Activated CD4-positive, alpha-beta T cell treated with anti-CD3 and anti-CD28 coated beads for 36 hours (primary cell): ENCODE results near the gene SHC3. TPM values are rescaled to one million over a fixed set of nuclear protein-coding genes. Genes with fewer than 3 reads are reported as not detected.

Experiments
- ATAC-seq: fragments of 200-7000 bp; cut with Tn5 transposase; one replicate; pipeline ENCODE4 v1.10.0; 2021; ENCODE audit warnings: mild to moderate bottlenecking, moderate library complexity
- CTCF ChIA-PET: fragments of 350-600 bp; sonication (Branson Sonifier 250); formaldehyde crosslinking; loops from one replicate; lab custom pipeline; 2021; ENCODE audit warnings: antibody characterized with exemption; lab: Charles Lee
- POLR2A ChIA-PET: fragments of 350-600 bp; sonication (Branson Sonifier 250); formaldehyde crosslinking; loops from one replicate; lab custom pipeline; 2021; ENCODE audit warnings: antibody characterized with exemption, inconsistent platforms; lab: Charles Lee
- DNase-seq: peaks from one replicate; pipeline ENCODE4 v3.0.0-alpha.2; 2020
- H3K27ac Mint-ChIP-seq: one replicate; pipeline ENCODE4 v1.8.0; 2021; ENCODE audit warnings: mixed read lengths
- H3K27me3 Mint-ChIP-seq: one replicate; pipeline ENCODE4 v1.8.0; 2021; ENCODE audit warnings: mixed read lengths
- H3K36me3 Mint-ChIP-seq: one replicate; pipeline ENCODE4 v1.8.0; 2021; ENCODE audit warnings: low read depth, mixed read lengths
- H3K4me1 Mint-ChIP-seq: one replicate; pipeline ENCODE4 v1.8.0; 2021; ENCODE audit warnings: mixed read lengths
- H3K4me3 Mint-ChIP-seq: one replicate; pipeline ENCODE4 v1.8.0; 2021; ENCODE audit warnings: mild to moderate bottlenecking, moderate library complexity, mixed read lengths
- H3K9me3 Mint-ChIP-seq: one replicate; pipeline ENCODE4 v1.8.0; 2021; ENCODE audit warnings: low read depth, mixed read lengths
- intact Hi-C, 2 experiments: fragments of 100-400 bp; cut with DNase I in 1 of 2; cut with micrococcal nuclease in 1 of 2; formaldehyde crosslinking; loops; one replicate each; pipeline versions ENCODE4 v1.14.2 to v1.15.1; 2022 to 2024; cut with DNase I, micrococcal nuclease
- total RNA-seq, 2 experiments: library from RNA; stranded (reverse); gene quantifications; one replicate each; pipeline ENCODE4 v1.2.3, GENCODE V29; 2021

SHC3 gene
- total RNA-seq, 2 experiments from 2014 or later = not detected

- Mint-ChIP-seq H3K27me3 (peaks cover 28% of the 10 kb centered on the region), H3K4me1 (peaks cover 16% of the 10 kb centered on the region), H3K36me3 (no peaks in the 10 kb centered on the region), H3K9me3 (no peaks in the 10 kb centered on the region), H3K27ac (no peak overlapping the region), H3K4me3 (no peak overlapping the region)
- ChIA-PET POLR2A (no interaction called here), CTCF (no interaction called here)
- no peak for DNase-seq
- intact Hi-C loops = loop anchor here (5.0 to 10.0 kb wide), 4 partner anchors 128 to 675 kb away; no protein-coding TSS in a partner anchor
- ATAC-seq = no peak
Measured at GRCh38 chr9:89149726-89150125, 28.9 kb downstream of the SHC3 start.

GRCh38 chr9:89145097-89145496 lies 33.5 kb downstream of the SHC3 start:
- H3K4me3 Mint-ChIP-seq = no peak overlapping the region
- ATAC-seq (no peak), DNase-seq (no peak)
- intact Hi-C loops = no loop called here
- no peaks in the 10 kb centered on the region for H3K4me1 Mint-ChIP-seq
- POLR2A ChIA-PET = no interaction called here
- no peak overlapping the region for H3K27ac Mint-ChIP-seq
- CTCF ChIA-PET = no interaction called here
- H3K27me3 Mint-ChIP-seq = peaks cover 18% of the 10 kb centered on the region
- no peaks in the 10 kb centered on the region for H3K9me3 Mint-ChIP-seq
- H3K36me3 Mint-ChIP-seq = no peaks in the 10 kb centered on the region

DNA sequence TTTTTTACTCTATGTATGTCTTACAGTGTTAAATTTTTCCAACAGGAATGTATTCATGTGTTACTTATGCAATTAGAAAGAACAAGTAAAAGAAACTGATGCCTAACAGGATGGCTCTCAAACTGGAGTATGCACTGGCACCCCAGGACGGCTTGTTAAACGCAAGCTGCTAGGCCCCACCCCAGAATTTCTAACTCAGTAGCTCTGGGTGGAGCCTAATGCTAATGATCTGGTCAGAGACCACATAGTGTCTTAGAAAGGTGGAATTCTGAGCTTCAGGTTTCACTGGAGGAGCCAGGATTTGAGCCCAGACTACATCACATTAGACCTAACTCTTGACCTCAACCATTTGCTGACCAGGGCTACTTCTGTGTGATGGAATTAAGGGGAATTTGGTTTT lies 34.4 kb downstream of the SHC3 start:
- intact Hi-C loops = no loop called here
- ChIA-PET CTCF (no interaction called here), POLR2A (no interaction called here)
- ATAC-seq = no peak
- Mint-ChIP-seq H3K4me1 (no peaks in the 10 kb centered on the region), H3K27me3 (peaks cover 16% of the 10 kb centered on the region), H3K36me3 (no peaks in the 10 kb centered on the region), H3K9me3 (no peaks in the 10 kb centered on the region), H3K4me3 (no peak overlapping the region), H3K27ac (no peak overlapping the region)
- DNase-seq = no peak

- no peaks in the 10 kb centered on the region for H3K36me3 Mint-ChIP-seq
- H3K27me3 Mint-ChIP-seq = peaks cover 16% of the 10 kb centered on the region
- intact Hi-C loops = no loop called here
- ATAC-seq (no peak), DNase-seq (no peak)
- CTCF ChIA-PET = no interaction called here
- no peak overlapping the region for H3K4me3 Mint-ChIP-seq
- no peaks in the 10 kb centered on the region for H3K9me3 Mint-ChIP-seq
- POLR2A ChIA-PET = no interaction called here
- no peaks in the 10 kb centered on the region for H3K4me1 Mint-ChIP-seq
- no peak overlapping the region for H3K27ac Mint-ChIP-seq
Measured at GRCh38 chr9:89143266-89143665, 35.4 kb downstream of the SHC3 start.

DNA sequence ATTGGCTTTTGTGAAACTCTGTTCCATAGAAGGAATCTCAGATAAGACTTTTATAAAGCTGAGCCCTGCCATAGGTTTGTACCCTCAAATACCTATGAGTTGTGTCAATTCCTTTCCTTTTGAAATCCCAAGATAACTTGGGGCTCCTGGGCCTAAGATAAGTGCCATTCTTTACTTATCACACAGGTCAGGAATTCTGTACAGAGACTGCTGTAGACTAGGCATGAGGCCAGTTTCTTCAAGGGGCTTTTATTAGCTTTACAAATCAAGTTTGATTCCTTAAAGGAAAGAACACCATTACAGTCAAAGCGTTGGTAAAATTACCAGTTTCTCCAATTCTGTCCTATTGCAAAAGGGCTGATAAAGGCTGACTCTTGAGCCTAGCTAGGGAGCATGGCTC lies 39.2 kb downstream of the SHC3 start:
- peaks cover 12% of the 10 kb centered on the region for H3K27me3 Mint-ChIP-seq
- peaks cover 5% of the 10 kb centered on the region for H3K9me3 Mint-ChIP-seq
- no peak overlapping the region for H3K27ac Mint-ChIP-seq
- H3K4me1 Mint-ChIP-seq = peaks cover 8% of the 10 kb centered on the region
- ATAC-seq (no peak), DNase-seq (no peak)
- POLR2A ChIA-PET = no interaction called here
- CTCF ChIA-PET = interaction anchor here (1.0 kb wide), 1 partner anchor 139 kb away, joined by 3 read pairs; no protein-coding TSS in a partner anchor
- H3K4me3 Mint-ChIP-seq = no peak overlapping the region
- intact Hi-C loops = loop anchor here in 1 of 2 experiments (2.0 kb wide), 1 partner anchor 13 kb away; no protein-coding TSS in a partner anchor
- no peaks in the 10 kb centered on the region for H3K36me3 Mint-ChIP-seq

DNA sequence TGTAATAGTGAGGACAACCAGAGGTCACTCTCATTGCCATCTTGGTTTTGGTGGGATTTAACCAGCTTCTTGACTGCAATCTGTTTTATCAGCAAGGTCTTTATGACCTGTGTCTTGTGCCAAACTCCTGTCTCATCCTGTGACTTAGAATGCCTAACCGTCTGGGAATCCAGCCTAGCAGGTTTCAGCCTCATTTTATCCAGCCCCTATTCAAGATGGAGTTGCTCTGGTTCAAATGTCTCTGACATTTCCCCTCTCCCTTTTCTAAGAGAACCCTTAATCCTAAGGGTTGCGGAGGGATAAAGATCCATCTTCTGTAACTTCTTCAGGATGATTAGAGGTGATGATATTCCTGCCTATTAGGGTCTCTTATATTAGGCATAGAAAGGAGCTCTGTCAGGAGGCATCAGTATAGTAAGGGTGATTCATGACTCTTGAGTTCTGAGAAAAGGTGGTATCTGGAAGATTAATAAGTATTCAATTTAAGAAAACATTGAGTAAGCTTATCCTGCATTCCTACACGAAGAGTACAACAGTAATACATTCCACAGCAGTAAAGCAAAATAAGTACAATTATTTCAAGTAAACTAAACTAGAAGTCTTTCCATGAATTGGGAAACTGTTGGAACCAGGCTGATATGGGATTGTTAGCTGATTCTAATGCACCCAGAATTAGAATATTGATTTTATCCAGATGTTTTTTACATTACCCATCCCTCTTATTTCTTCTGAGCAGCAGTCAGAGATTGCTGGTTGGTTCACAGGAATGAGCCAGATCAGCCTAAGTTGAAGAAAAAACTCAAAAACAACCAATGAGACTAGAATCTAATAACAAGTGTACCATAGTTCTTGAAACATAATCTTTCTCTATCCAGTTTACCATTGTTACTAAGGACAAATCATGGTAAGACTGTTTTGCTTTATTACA lies 39.9 kb downstream of the SHC3 start:
- ChIA-PET POLR2A (no interaction called here), CTCF (interaction anchor here (0.8 to 1.0 kb wide), 2 partner anchors 14 to 140 kb away, joined by 3 read pairs; no protein-coding TSS in a partner anchor)
- intact Hi-C loops = loop anchor here in 1 of 2 experiments (2.0 kb wide), 1 partner anchor 14 kb away; no protein-coding TSS in a partner anchor
- Mint-ChIP-seq H3K36me3 (no peaks in the 10 kb centered on the region), H3K9me3 (peaks cover 5% of the 10 kb centered on the region), H3K27me3 (peaks cover 12% of the 10 kb centered on the region), H3K4me3 (no peak overlapping the region), H3K27ac (no peak overlapping the region), H3K4me1 (peaks cover 8% of the 10 kb centered on the region)
- DNase-seq = no peak
- ATAC-seq = no peak

DNA sequence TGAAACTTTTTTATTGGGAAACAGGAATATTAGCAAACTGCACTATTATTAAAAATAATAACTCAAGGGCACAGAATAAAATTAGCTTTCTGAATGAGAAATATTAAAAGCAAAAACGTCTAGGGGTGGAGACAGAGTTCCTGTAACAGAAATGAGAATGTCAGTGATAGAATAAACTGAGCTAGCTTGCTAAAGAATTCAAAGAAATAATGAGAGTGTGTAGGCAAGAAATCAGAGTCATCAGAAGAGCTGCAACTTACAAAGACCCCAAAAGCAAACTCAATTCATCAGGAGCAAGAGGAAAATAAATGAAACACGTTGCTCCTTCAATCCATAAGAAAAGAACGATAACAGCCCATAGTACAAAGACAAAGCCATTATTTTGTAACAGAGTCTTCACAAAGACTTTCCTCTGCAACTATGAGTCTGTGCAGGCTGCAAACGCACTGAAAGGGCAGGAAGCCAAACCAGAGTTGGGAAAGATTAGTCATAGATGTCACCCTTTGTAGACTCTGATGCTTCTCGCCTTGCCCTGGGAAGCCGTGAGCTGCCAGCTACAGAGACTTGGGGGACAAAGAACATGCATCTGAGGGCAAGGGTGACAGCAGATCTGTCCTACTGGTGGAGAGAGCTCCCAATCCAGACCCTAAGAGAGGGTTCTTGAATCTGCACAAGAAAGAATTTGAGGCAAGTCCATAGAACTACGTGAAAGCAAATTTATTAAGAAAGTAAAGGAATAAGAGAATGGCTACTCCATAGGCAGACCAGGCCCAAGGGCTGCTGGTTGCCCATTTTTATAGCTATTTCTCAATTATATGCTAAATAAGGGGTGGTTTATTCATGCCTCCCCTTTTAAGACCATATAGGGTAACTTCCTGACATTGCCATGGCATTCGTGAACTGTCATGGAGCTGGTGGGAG lies 40.8 kb downstream of the SHC3 start:
- POLR2A ChIA-PET = no interaction called here
- intact Hi-C loops = loop anchor here in 1 of 2 experiments (2.0 kb wide), 1 partner anchor 15 kb away; no protein-coding TSS in a partner anchor
- Mint-ChIP-seq H3K4me3 (no peak overlapping the region), H3K9me3 (peaks cover 5% of the 10 kb centered on the region), H3K36me3 (no peaks in the 10 kb centered on the region), H3K27ac (no peak overlapping the region), H3K4me1 (peaks cover 8% of the 10 kb centered on the region), H3K27me3 (peaks cover 13% of the 10 kb centered on the region)
- peak; percentile 87 for ATAC-seq
- CTCF ChIA-PET = interaction anchor here (0.8 to 1.2 kb wide), 2 partner anchors 9 to 15 kb away, joined by 3 read pairs; no protein-coding TSS in a partner anchor
- peak; percentile 63 for DNase-seq

GRCh38 chr9:89135591-89136166 lies 42.9 kb downstream of the SHC3 start:
- Mint-ChIP-seq H3K4me3 (no peak overlapping the region), H3K36me3 (no peaks in the 10 kb centered on the region), H3K9me3 (peaks cover 5% of the 10 kb centered on the region), H3K27ac (no peak overlapping the region), H3K4me1 (peaks cover 8% of the 10 kb centered on the region), H3K27me3 (peaks cover 15% of the 10 kb centered on the region)
- ATAC-seq (no peak), DNase-seq (no peak)
- intact Hi-C loops = no loop called here
- CTCF ChIA-PET = interaction anchor here (0.7 kb wide), 1 partner anchor 23 kb away, joined by 3 read pairs; no protein-coding TSS in a partner anchor
- POLR2A ChIA-PET = no interaction called here

DNA sequence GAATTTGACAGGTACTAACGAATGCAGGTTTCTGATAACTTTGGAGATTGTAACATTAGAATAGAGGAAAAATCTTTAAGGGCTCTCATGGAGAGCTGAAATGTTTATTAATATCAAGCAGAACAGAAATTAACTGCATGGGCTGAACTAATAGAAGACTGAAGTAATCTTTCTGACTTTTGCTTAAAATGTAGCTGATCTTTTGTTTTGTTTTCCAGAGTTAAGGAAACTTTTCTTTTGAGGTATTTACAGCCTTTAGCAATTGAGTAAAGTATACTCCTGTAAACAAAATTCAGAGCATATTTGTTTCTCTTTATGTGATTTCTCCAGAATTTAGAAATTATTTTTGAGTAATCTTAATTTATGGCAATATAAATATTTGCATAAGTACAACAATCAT lies 43.9 kb downstream of the SHC3 start:
- Mint-ChIP-seq H3K4me1 (peaks cover 8% of the 10 kb centered on the region), H3K36me3 (no peaks in the 10 kb centered on the region), H3K27me3 (peaks cover 15% of the 10 kb centered on the region), H3K27ac (no peak overlapping the region), H3K9me3 (peaks cover 5% of the 10 kb centered on the region), H3K4me3 (no peak overlapping the region)
- CTCF ChIA-PET = no interaction called here
- intact Hi-C loops = no loop called here
- DNase-seq (no peak), ATAC-seq (no peak)
- POLR2A ChIA-PET = no interaction called here

DNA sequence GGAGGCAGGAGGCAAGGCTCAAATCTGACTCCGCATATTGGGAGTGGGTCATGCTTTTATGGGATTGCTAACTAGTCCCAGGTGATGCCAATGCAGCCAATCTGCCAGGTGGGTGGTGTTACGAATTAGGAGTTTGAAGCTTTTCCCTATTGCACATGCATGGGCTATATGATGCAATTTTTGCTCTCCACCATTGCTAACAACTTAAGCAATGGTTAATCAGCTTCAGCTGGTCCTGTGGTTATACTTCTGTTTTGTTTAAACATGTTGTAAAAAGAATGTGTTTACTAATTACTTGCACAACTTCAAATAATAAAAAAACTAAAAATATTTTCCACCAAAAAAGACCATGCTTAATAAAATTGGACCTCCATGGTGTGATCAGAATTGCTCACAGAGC lies 55.7 kb downstream of the SHC3 start:
- no peak for DNase-seq
- ChIA-PET CTCF (no interaction called here), POLR2A (no interaction called here)
- peaks cover 4% of the 10 kb centered on the region for H3K9me3 Mint-ChIP-seq
- H3K4me3 Mint-ChIP-seq = no peak overlapping the region
- no peaks in the 10 kb centered on the region for H3K36me3 Mint-ChIP-seq
- no peak for ATAC-seq
- H3K4me1 Mint-ChIP-seq = no peaks in the 10 kb centered on the region
- intact Hi-C loops = no loop called here
- no peak overlapping the region for H3K27ac Mint-ChIP-seq
- H3K27me3 Mint-ChIP-seq = peaks cover 26% of the 10 kb centered on the region

DNA sequence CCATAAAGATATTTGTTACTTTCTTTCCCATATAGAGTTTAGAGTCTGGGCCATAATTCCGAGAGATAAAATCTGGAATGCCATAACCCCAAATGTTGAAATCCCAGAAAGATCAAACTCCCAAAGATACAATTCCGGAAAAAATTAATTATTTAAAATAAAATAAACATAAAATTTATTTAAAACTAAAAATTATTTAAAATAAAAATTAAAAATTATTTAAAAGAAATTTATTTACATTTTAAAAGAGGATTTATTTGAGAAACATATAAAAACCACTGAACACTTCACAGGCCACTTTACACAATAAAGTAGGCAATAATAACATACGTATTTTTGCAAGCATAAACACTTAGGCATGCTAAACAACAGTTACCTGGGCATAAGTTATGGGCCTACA lies 57.9 kb downstream of the SHC3 start:
- Mint-ChIP-seq H3K4me1 (no peaks in the 10 kb centered on the region), H3K9me3 (peaks cover 2% of the 10 kb centered on the region), H3K27ac (no peak overlapping the region), H3K27me3 (peaks cover 23% of the 10 kb centered on the region), H3K36me3 (no peaks in the 10 kb centered on the region), H3K4me3 (no peak overlapping the region)
- CTCF ChIA-PET = no interaction called here
- POLR2A ChIA-PET = no interaction called here
- DNase-seq (no peak), ATAC-seq (no peak)
- intact Hi-C loops = no loop called here
